ENCODE results near the gene PTPRJ.

DNA sequence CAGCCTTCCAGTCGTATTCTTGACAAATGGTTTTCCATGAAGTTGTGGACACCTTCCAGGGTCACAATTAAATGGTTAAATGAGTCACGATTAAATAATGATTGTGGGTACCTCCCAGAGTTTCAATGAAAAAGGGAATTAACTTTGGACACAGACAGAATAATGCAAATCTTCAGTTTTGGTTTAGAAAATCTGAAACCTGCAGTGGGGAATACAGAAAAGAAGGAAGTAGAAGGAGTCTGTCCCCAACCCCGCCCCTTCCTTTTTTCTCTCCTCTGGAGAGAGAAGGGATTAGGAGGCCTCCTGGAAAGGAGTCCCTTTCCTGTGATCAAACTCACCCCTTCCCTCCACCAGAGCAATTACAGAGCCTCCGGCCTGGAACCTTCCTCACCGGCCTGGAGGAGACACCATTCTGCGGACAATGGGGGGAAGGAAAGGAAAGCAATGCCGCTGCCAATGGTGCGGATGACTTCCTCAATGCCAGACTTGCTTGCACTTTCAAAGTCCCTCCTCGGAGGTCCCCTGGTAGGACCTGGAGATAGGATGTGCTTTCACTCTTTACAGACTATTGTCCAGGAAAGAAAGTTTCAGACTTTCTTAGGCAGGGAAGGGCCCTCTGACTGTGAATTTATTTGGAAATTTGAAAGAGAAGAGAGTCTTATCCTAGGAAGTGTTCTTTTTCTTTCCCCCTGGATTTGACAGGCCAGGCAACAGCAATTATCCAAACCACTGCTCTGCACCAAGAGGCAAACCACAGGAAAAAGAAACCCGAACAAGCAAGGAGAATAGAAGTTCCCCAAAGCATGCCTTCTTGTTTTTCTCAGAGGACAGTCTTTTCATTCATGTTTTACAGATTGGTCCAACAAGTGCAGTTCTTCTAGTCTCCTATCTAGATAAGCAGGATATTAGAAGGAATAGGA is 86.8 kb downstream of the PTPRJ start:
- TF ChIP-seq, protein P1, sequence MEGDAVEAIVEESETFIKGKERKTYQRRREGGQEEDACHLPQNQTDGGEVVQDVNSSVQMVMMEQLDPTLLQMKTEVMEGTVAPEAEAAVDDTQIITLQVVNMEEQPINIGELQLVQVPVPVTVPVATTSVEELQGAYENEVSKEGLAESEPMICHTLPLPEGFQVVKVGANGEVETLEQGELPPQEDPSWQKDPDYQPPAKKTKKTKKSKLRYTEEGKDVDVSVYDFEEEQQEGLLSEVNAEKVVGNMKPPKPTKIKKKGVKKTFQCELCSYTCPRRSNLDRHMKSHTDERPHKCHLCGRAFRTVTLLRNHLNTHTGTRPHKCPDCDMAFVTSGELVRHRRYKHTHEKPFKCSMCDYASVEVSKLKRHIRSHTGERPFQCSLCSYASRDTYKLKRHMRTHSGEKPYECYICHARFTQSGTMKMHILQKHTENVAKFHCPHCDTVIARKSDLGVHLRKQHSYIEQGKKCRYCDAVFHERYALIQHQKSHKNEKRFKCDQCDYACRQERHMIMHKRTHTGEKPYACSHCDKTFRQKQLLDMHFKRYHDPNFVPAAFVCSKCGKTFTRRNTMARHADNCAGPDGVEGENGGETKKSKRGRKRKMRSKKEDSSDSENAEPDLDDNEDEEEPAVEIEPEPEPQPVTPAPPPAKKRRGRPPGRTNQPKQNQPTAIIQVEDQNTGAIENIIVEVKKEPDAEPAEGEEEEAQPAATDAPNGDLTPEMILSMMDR (IDR thresholded peaks at IDR 0.05), result no peak
- TF ChIP-seq EZH2 (IDR thresholded peaks at IDR 0.05; ENCODE audit: borderline replicate concordance, insufficient read depth, low read depth, low read length, poor library complexity, severe bottlenecking), result no peak
